IPS-18a (cell line): ENCODE measurements around the gene SETD3.

ENCODE experiments used
- H3K27ac ChIP-seq: one replicate; pipeline ENCODE4 v1.5.1; 2013; ENCODE audit warnings: low read length
- H3K27me3 ChIP-seq: one replicate; pipeline ENCODE4 v1.6.1; 2013; ENCODE audit warnings: mild to moderate bottlenecking, low read length; ENCODE audit not compliant: control insufficient read depth, insufficient read depth
- H3K36me3 ChIP-seq: one replicate; pipeline ENCODE4 v1.6.1; 2013; ENCODE audit warnings: low read depth, low read length; ENCODE audit not compliant: control insufficient read depth
- H3K4me1 ChIP-seq: one replicate; pipeline ENCODE4 v1.6.1; 2013; ENCODE audit warnings: low read depth, low read length; ENCODE audit not compliant: control insufficient read depth
- H3K4me3 ChIP-seq: one replicate; pipeline ENCODE4 v1.5.1; 2013; ENCODE audit warnings: low read length
- H3K9ac ChIP-seq: one replicate; pipeline ENCODE4 v1.6.1; 2013; ENCODE audit warnings: mild to moderate bottlenecking, low read length, moderate library complexity
- H3K9me3 ChIP-seq: one replicate; pipeline ENCODE4 v1.6.1; 2013; ENCODE audit warnings: low read depth, low read length; ENCODE audit not compliant: control insufficient read depth

SETD3 gene

DNA sequence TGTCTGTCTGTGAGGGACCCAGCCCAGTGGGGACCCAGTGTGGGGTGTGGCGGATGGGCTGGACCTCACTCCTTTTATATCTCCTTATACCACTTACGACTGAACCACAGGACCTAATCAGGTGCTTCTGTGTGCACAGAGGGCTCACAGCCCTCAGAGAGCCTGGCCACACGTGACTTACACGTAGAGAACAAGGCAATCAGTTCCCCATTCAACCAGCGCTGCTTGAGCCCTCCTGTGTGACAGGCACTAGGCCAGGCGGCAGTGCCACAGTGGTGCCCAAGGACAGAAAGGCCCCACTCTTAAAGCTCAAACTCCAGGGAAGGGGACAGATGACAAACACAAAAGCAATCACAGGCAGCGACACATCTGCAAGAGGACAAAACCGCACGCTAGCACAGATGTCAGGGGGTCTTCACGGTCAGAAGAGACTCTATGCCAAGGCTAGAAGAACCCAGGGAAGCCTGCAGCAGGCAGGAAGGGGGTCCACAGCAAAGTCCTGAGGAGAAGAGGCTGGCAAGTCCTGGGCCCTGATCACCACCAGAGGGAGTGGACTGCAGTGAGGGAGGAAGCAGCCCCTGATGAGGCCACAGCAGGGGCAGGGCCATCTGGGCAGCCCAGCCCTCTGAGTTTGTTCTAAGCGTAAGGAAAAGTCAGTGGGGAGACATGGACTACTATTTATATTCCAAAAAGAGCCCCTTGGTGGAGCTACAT lies 39.3 kb downstream of the SETD3 start:
- no peak overlapping the region for H3K27ac ChIP-seq
- H3K4me1 ChIP-seq: no peaks in the 10 kb centered on the region
- H3K9ac ChIP-seq: no peak overlapping the region
- H3K4me3 ChIP-seq: no peak overlapping the region
- no peaks in the 10 kb centered on the region for H3K27me3 ChIP-seq
- peaks cover 5% of the 10 kb centered on the region for H3K36me3 ChIP-seq
- H3K9me3 ChIP-seq: no peaks in the 10 kb centered on the region

GRCh38 chr14:99440278-99440677 lies 40.4 kb downstream of the SETD3 start:
- H3K36me3 ChIP-seq: peaks cover 3% of the 10 kb centered on the region
- H3K4me3 ChIP-seq: no peak overlapping the region
- no peaks in the 10 kb centered on the region for H3K9me3 ChIP-seq
- H3K27ac ChIP-seq: no peak overlapping the region
- no peaks in the 10 kb centered on the region for H3K4me1 ChIP-seq
- no peak overlapping the region for H3K9ac ChIP-seq
- no peaks in the 10 kb centered on the region for H3K27me3 ChIP-seq

- H3K4me1 ChIP-seq: no peaks in the 10 kb centered on the region
- H3K9ac ChIP-seq: no peak overlapping the region
- H3K36me3 ChIP-seq: peaks cover 3% of the 10 kb centered on the region
- no peak overlapping the region for H3K4me3 ChIP-seq
- H3K27me3 ChIP-seq: no peaks in the 10 kb centered on the region
- H3K9me3 ChIP-seq: no peaks in the 10 kb centered on the region
- no peak overlapping the region for H3K27ac ChIP-seq
Observed at GRCh38 chr14:99437706-99438105, 43.0 kb downstream of the SETD3 start.

DNA sequence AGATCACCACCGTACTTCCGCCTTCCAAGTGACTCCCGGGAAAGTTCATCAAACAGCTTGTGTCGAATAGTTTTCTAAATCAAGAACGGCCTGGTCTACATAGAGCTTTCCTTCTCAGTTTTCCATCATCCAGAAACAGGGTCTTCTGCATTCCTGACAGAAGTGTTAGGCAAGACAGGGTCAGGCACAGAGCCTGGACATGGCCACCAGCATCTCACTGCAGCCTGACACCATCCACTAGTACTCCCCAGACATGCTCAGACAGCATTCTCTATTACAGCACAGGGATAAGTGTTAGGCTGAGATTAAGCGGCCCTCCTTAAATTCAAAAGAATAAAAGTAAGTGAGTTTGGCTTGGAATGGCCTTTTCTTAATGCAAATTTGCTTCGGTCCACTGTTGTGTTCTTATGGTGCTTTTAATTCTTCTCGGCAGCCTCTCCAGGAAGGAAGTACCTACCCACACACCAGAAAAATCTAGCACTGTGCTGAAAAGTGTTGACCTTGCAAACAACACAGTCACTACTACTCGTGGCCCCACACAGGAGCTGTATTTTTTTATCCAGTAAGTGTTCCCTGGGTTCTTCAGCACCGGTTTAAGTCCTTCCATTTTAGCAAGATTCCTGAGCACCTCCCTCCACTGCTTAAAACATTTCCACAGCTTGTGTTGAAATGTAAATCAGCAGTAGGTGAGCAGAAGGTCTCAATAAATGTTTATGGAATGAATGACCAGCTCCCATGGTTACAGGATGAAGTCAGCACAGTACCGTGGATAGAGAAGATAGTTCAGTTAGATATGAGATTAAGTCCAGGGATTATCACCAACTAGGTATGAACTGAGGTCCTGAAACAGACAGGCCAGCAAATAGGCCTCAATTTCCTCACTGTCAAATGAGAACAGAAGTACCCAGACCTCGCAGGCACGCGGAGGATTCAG lies 44.1 kb downstream of the SETD3 start:
- Histone ChIP-seq H3K27ac (no peak overlapping the region), H3K27me3 (no peaks in the 10 kb centered on the region), H3K9ac (no peak overlapping the region), H3K9me3 (no peaks in the 10 kb centered on the region), H3K4me3 (no peak overlapping the region), H3K4me1 (no peaks in the 10 kb centered on the region), H3K36me3 (no peaks in the 10 kb centered on the region)

DNA sequence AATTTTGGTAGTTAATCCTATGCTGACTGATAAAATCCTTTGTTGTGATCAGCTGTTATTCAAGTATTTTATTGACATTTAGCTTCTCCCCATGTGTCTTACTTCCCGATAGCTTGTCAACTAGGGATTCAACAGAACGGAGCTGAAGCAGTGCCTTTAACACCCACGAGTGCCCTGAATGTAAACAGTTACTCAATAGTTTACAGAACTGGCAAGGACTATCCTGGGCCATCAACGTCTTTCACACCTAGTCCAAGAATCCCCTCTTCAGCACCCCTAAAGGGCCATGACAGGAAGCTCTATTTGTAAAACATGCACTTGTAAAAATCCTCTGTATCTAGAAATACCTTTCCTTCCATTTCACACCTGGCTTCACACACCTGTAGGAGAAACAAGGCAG lies 45.3 kb downstream of the SETD3 start:
- H3K9ac ChIP-seq: no peak overlapping the region
- no peaks in the 10 kb centered on the region for H3K9me3 ChIP-seq
- no peaks in the 10 kb centered on the region for H3K27me3 ChIP-seq
- H3K27ac ChIP-seq: no peak overlapping the region
- H3K4me3 ChIP-seq: no peak overlapping the region
- no peaks in the 10 kb centered on the region for H3K36me3 ChIP-seq
- no peaks in the 10 kb centered on the region for H3K4me1 ChIP-seq

DNA sequence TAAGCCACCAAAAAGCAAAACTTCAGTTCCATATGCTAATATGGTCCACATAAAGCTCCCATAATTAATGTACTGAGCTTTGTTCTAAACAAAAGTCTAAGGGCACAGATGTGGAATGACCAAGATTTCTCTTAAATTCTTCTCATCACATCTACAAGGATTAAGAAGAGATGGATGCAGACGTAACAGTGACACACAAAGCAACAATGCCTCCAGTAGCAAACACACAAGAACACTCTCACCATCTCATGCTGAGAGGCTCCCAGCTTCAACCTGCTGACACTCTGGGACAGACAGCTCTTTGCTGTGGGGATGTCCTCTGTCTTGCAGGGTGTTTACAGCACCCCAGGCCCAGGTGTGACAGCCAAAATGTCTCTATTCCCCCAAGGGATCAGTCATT lies 48.2 kb downstream of the SETD3 start:
- H3K9ac ChIP-seq: no peak overlapping the region
- H3K27me3 ChIP-seq: no peaks in the 10 kb centered on the region
- no peak overlapping the region for H3K27ac ChIP-seq
- H3K9me3 ChIP-seq: no peaks in the 10 kb centered on the region
- no peak overlapping the region for H3K4me3 ChIP-seq
- no peaks in the 10 kb centered on the region for H3K4me1 ChIP-seq
- no peaks in the 10 kb centered on the region for H3K36me3 ChIP-seq

- Histone ChIP-seq H3K9ac (no peak overlapping the region), H3K4me1 (no peaks in the 10 kb centered on the region), H3K27ac (no peak overlapping the region), H3K9me3 (no peaks in the 10 kb centered on the region), H3K4me3 (no peak overlapping the region), H3K36me3 (no peaks in the 10 kb centered on the region), H3K27me3 (no peaks in the 10 kb centered on the region)
Observed at GRCh38 chr14:99431986-99432385, 48.7 kb downstream of the SETD3 start.

DNA sequence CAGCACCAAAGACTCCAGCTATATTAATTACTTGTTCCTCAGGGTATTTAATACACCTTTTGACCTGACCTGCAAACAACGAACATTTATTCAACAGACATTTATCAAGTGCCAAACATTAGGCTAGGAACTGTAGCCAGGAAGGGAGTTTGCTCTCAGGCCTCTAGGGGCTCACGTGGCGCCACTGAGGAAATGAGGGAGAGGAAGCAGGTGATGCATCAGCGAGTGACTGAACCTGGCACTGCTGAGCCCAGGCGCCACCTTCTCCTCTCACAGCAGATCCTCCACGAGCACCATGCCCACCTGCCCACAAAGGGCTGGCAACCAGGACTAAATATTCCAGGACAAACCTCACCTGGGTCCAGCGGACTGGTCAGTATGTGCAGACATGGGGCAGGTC lies 50.2 kb downstream of the SETD3 start:
- H3K36me3 ChIP-seq: no peaks in the 10 kb centered on the region
- peaks cover 8% of the 10 kb centered on the region for H3K4me1 ChIP-seq
- H3K27me3 ChIP-seq: no peaks in the 10 kb centered on the region
- no peaks in the 10 kb centered on the region for H3K9me3 ChIP-seq
- H3K27ac ChIP-seq: no peak overlapping the region
- no peak overlapping the region for H3K9ac ChIP-seq
- H3K4me3 ChIP-seq: no peak overlapping the region

DNA sequence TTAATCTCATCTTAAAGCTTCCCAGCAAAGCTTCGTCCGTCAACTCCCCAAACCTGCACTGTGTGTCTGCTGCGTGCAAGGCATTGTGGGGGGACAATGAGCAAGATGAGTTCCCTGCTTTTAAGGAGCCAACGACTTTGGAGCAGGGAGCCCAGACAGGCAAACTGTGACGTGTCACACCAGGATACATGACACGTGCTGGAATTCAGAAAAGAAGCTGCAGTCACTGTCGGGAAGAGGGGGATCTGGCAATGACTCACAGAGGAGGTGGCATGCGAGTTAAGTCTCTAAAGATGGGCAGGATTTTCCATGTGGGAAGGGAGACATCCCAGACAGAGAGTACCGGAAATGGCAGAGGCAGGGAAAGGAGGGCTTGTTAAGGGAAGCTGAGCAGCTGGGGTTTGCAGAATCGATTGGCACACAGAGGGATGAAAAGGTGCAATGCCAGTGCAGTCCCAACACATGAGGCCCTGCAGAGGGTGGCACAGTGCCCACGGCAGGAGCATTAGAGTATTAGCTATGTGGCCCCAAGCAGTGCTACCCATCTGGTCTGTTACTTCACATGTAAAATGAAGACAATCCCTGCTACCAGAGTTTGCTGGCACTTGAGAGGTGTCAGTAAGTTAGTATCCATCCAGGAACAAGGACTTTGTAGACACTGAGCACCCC lies 52.9 kb downstream of the SETD3 start:
- no peak overlapping the region for H3K9ac ChIP-seq
- H3K27ac ChIP-seq: no peak overlapping the region
- no peaks in the 10 kb centered on the region for H3K36me3 ChIP-seq
- H3K9me3 ChIP-seq: no peaks in the 10 kb centered on the region
- peaks cover 22% of the 10 kb centered on the region for H3K4me1 ChIP-seq
- H3K27me3 ChIP-seq: no peaks in the 10 kb centered on the region
- no peak overlapping the region for H3K4me3 ChIP-seq

DNA sequence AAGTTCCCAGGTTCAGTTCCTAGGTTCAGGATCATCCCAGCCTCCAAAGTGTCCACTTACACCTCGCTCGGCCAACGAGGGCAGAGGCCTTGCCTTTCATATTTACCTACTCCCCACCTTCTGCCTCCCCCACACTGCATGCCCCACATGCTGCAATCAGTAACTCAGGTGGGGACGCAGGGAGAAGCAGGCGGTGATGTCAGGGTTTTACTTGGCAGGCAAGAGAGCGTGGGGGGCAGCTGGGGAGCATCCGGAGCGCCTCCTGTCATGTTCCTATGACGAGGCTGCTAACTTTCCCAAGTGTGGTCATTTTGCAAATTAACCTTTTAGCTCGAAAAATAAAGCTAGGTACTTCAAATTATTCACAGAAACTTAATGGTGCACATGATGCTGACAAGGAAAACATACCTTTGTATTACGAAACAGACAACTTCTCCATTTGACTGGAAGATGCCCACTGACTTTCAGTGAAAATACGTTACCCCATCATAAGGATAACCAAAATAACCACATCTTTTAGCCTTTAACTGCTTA lies 53.8 kb downstream of the SETD3 start:
- H3K9ac ChIP-seq: no peak overlapping the region
- no peaks in the 10 kb centered on the region for H3K36me3 ChIP-seq
- peaks cover 25% of the 10 kb centered on the region for H3K4me1 ChIP-seq
- no peaks in the 10 kb centered on the region for H3K27me3 ChIP-seq
- no peak overlapping the region for H3K27ac ChIP-seq
- no peak overlapping the region for H3K4me3 ChIP-seq
- H3K9me3 ChIP-seq: no peaks in the 10 kb centered on the region

- H3K36me3 ChIP-seq: no peaks in the 10 kb centered on the region
- H3K4me1 ChIP-seq: peaks cover 32% of the 10 kb centered on the region
- H3K27me3 ChIP-seq: no peaks in the 10 kb centered on the region
- no peak overlapping the region for H3K27ac ChIP-seq
- H3K9ac ChIP-seq: no peak overlapping the region
- no peaks in the 10 kb centered on the region for H3K9me3 ChIP-seq
- no peak overlapping the region for H3K4me3 ChIP-seq
Observed at GRCh38 chr14:99426265-99426664, 54.4 kb downstream of the SETD3 start.
